ENCODE results near the gene ACOT12.
"Not testable (repeated sequence)": the region's sequence is repeated elsewhere in the genome, so short reads cannot be mapped to it uniquely, and the experiment has no call there.

The ACOT12 gene

GRCh38 chr5:81398741-81399140 lies 4.8 kb upstream of the ACOT12 start:
- DNase-seq: no peak

GRCh38 chr5:81397176-81397575 lies 3.2 kb upstream of the ACOT12 start:
- DNase-seq: no peak

GRCh38 chr5:81395262-81395661 lies 1.3 kb upstream of the ACOT12 start:
- no peak for DNase-seq

- no peak for DNase-seq
Observed at GRCh38 chr5:81393430-81393782, 528 bp downstream of the ACOT12 start.

GRCh38 chr5:81389025-81389424 lies 4.9 kb downstream of the ACOT12 start:
- no peak for DNase-seq

GRCh38 chr5:81388169-81388568 lies 5.8 kb downstream of the ACOT12 start:
- no peak for DNase-seq

GRCh38 chr5:81383867-81384266 lies 10.1 kb downstream of the ACOT12 start:
- no peak for DNase-seq

GRCh38 chr5:81371354-81371876 lies 22.5 kb downstream of the ACOT12 start:
- no peak for DNase-seq

GRCh38 chr5:81370912-81371311 lies 23.0 kb downstream of the ACOT12 start:
- no peak for DNase-seq

- DNase-seq: no peak
Observed at GRCh38 chr5:81365541-81365940, 28.4 kb downstream of the ACOT12 start.

GRCh38 chr5:81363093-81363871 lies 30.7 kb downstream of the ACOT12 start:
- DNase-seq: no peak

GRCh38 chr5:81361600-81361999 lies 32.3 kb downstream of the ACOT12 start:
- no peak for DNase-seq

GRCh38 chr5:81360640-81361039 lies 33.3 kb downstream of the ACOT12 start:
- no peak for DNase-seq

GRCh38 chr5:81359881-81360280 lies 34.1 kb downstream of the ACOT12 start:
- no peak for DNase-seq

- no peak for DNase-seq
Observed at GRCh38 chr5:81359108-81359507, 34.8 kb downstream of the ACOT12 start.

- no peak for DNase-seq
Observed at GRCh38 chr5:81355291-81356251, 38.4 kb downstream of the ACOT12 start.

- DNase-seq: no peak
Observed at GRCh38 chr5:81354093-81354492, 39.8 kb downstream of the ACOT12 start.

- no peak for DNase-seq
Observed at GRCh38 chr5:81353189-81353588, 40.7 kb downstream of the ACOT12 start.

- no peak for DNase-seq
Observed at GRCh38 chr5:81350507-81350906, 43.4 kb downstream of the ACOT12 start.

- DNase-seq: no peak
Observed at GRCh38 chr5:81349161-81349560, 44.8 kb downstream of the ACOT12 start.

- no peak for DNase-seq
Observed at GRCh38 chr5:81345411-81346003, 48.4 kb downstream of the ACOT12 start.

- DNase-seq: no peak
Observed at GRCh38 chr5:81344736-81345135, 49.2 kb downstream of the ACOT12 start.

GRCh38 chr5:81338213-81338612 lies 55.7 kb downstream of the ACOT12 start:
- not testable (repeated sequence) for DNase-seq

Data from stimulated activated CD4-positive, alpha-beta T cell treated with anti-CD3 and anti-CD28 coated beads, Interleukin-4, amount 100 ng/mL, for 4 hours (primary cell).